NCI-H748 (cell line): Measurements from ENCODE around the gene MMEL1.
A peak's percentile ranks its signal among the peaks of the same experiment; 100 is the strongest.

ENCODE experiments used
- DNase-seq: peaks from one replicate; lab custom pipeline; 2025; ENCODE audit not compliant: unreplicated experiment; lab: John Stamatoyannopoulos, UW

The MMEL1 gene

GRCh38 chr1:2642560-2643413 lies 10.0 kb upstream of the MMEL1 start:
- peak; percentile 88 for DNase-seq

DNA sequence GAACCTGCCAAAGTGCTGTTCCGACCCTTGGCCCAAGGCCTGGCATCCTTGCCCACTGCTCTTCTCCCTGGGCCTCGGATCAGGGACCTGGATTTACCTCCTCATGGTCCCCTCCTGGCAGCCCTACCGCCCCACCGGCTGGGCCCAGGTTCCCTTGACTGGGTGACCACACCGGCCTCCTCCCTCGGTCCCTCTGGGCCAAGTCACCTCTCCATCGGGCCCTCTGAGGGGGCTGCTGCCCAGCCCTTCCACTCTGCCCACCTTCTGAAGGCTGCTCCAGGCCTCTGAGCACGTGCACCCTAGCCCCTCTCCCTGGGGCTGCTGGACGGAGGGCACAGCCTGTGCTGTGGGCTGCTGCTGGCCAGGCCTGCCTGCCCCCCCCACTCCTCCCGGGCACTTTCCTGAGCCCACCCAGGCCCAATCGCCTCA lies 9.3 kb upstream of the MMEL1 start:
- no peak for DNase-seq

- DNase-seq = no peak
Measured at GRCh38 chr1:2641381-2642130, 8.7 kb upstream of the MMEL1 start.

GRCh38 chr1:2640626-2641025 lies 7.8 kb upstream of the MMEL1 start:
- no peak for DNase-seq

- no peak for DNase-seq
Measured at GRCh38 chr1:2639607-2640521, 7.0 kb upstream of the MMEL1 start.

GRCh38 chr1:2639203-2639602 lies 6.4 kb upstream of the MMEL1 start:
- DNase-seq = no peak

- DNase-seq = no peak
Measured at GRCh38 chr1:2638466-2639115, 5.8 kb upstream of the MMEL1 start.

- no peak for DNase-seq
Measured at GRCh38 chr1:2637442-2638145, 4.8 kb upstream of the MMEL1 start.

DNA sequence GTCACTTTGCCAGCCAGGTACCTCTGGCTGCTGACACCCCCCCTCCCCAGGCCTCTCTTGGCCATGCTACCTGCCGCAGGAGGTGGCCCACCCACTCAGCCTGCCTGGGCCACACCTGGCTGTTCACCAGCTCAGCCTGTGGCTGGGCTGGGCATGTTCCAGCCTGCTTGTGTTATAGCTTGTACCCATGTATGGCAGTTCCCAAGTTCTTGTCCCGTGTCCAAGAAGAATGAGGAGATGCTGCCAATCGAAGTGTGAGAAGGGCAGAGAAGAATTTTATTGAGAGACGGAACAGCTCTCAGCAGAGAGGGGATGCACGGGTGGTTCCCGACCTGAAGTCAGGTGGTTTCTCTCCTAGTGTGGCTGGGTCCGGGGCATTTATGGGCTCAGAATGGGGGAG lies 3.9 kb upstream of the MMEL1 start:
- DNase-seq = no peak

DNA sequence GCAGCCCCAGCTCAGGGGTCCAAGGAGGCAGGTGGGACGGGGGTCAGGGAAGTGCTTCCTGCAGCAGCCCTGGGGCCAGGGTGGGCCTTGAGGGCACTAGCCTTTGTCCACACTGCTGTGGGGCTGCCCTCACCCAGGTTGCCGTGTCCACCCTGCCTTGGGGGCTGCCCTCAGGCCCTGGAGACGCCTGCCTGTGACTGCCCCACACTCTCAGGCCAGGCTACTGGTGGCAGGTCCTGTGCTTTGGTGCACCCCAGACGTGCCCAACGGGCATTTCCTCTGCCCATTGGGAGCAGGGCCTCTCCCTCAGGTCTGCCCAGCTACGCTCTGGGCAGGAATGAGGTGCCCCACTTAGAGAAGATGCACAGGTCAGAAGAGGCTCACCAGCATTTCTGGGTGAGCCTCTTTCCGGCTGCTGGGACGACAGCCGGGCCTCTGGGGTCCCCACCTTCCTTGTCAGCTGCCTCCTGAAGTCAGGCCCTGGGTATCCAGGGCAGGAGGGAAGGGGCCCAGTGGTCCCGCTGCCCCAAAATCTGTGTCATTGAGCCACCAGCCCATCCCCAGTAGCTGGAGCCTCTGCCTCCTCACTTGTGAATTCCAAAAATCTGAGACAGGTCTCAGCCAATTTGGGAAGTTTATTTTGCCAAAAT lies 2.7 kb upstream of the MMEL1 start:
- DNase-seq = no peak

GRCh38 chr1:2633936-2634491 lies 1.2 kb upstream of the MMEL1 start:
- DNase-seq = no peak

DNA sequence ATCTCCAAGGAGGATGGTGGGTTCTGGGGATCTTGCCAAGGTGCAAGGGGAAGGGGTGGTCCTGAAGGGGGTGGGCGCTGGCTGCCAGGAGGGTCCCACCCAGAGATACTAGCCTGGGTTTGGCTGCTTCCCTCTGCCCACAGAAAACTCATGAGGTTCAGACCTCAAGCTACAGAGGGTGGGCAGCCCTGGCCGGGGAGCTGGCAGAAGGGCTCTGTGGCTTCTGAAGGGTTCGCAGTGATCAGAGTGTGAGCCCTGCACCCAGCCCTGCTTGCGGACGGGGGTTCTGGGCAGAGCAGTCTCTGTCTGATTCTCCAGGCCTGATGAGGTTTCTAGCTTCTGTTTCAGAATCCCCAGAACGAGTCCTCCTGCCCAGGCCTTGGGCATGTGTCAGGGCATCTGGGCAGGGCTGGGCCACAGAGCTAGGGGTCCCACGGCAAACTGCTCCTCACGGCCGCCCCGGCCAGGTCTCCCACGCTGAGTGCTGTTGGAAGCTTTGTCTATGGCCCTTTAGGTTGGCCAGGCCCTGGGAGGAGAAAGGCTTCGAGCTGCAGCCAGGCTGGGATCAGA lies 635 bp upstream of the MMEL1 start:
- no peak for DNase-seq

DNA sequence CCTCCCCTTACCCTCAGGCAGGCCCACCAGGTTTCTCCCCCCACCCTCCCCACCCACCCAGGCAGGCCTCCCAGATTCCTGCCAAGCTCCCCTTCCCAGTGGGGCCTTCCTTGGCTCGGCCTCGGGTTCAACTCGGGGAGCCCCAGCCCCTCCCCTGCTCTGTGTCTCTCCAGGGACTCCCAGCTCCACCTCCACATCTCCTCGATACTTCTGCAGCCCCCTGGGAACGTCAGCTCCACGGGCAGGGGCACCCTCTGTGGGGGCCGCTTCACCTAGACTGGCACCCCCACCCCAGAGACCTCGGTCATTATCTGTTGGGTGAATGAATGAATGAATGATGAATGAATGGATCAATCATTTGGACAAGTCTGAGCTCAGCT lies 775 bp downstream of the MMEL1 start:
- no peak for DNase-seq

- DNase-seq = no peak
Measured at GRCh38 chr1:2631136-2632050, 1.4 kb downstream of the MMEL1 start.

GRCh38 chr1:2630498-2631135 lies 2.2 kb downstream of the MMEL1 start:
- no peak for DNase-seq

GRCh38 chr1:2629627-2630497 lies 3.0 kb downstream of the MMEL1 start:
- DNase-seq = no peak
